Erythroblast (primary cell): ENCODE results near the gene DCBLD1.

Experiments
- DNase-seq, 2 experiments: peaks; one replicate each; lab custom pipeline; 2025; lab: John Stamatoyannopoulos, UW
- GATA1 ChIP-seq: IDR thresholded peaks from 2 replicates; pipeline ENCODE4 v1.6.1; 2011; ENCODE audit warnings: low read depth, mild to moderate bottlenecking, control low read depth, low read length, moderate library complexity
- POLR2A ChIP-seq: IDR thresholded peaks from 2 replicates; pipeline ENCODE4 v1.6.1; 2011; ENCODE audit warnings: mild to moderate bottlenecking, low read length

Gene DCBLD1

GRCh38 chr6:117557951-117558350 lies 75.5 kb downstream of the DCBLD1 start:
- DNase-seq: no peak
- TF ChIP-seq GATA1: no peak
- no peak for TF ChIP-seq POLR2A

- DNase-seq: no peak
- TF ChIP-seq GATA1: no peak
- no peak for TF ChIP-seq POLR2A
Observed at GRCh38 chr6:117558818-117559217, 76.3 kb downstream of the DCBLD1 start.

GRCh38 chr6:117559299-117559698 lies 76.8 kb downstream of the DCBLD1 start:
- DNase-seq: no peak
- TF ChIP-seq POLR2A (no peak), GATA1 (no peak)

- no peak for TF ChIP-seq GATA1
- no peak for TF ChIP-seq POLR2A
- peak in 1 of 2 experiments; percentile 7 for DNase-seq
Observed at GRCh38 chr6:117561128-117561527, 78.7 kb downstream of the DCBLD1 start.

- no peak for TF ChIP-seq GATA1
- peak; percentile 19 to 60 for DNase-seq
Observed at GRCh38 chr6:117564681-117565080, 82.2 kb downstream of the DCBLD1 start.

- TF ChIP-seq GATA1: no peak
- no peak for DNase-seq
Observed at GRCh38 chr6:117568247-117568646, 85.8 kb downstream of the DCBLD1 start.

GRCh38 chr6:117568831-117569410 lies 86.4 kb downstream of the DCBLD1 start:
- no peak for DNase-seq
- no peak for TF ChIP-seq GATA1
- TF ChIP-seq POLR2A: no peak

- TF ChIP-seq GATA1: no peak
- no peak for DNase-seq
Observed at GRCh38 chr6:117573006-117573680, 90.7 kb downstream of the DCBLD1 start.

GRCh38 chr6:117574198-117574597 lies 91.7 kb downstream of the DCBLD1 start:
- TF ChIP-seq GATA1 (no peak), POLR2A (no peak)
- DNase-seq: no peak

- TF ChIP-seq GATA1 (no peak), POLR2A (no peak)
- no peak for DNase-seq
Observed at GRCh38 chr6:117585647-117586046, 103.2 kb downstream of the DCBLD1 start.

- no peak for DNase-seq
- TF ChIP-seq POLR2A: no peak
- TF ChIP-seq GATA1: no peak
Observed at GRCh38 chr6:117590447-117590846, 108.0 kb downstream of the DCBLD1 start.

GRCh38 chr6:117591405-117591804 lies 108.9 kb downstream of the DCBLD1 start:
- peak in 1 of 2 experiments; percentile 2 for DNase-seq
- TF ChIP-seq POLR2A (no peak), GATA1 (no peak)

GRCh38 chr6:117592983-117593759 lies 110.7 kb downstream of the DCBLD1 start:
- TF ChIP-seq POLR2A (no peak), GATA1 (no peak)
- DNase-seq: no peak

- no peak for TF ChIP-seq POLR2A
- TF ChIP-seq GATA1: no peak
- peak in 1 of 2 experiments; percentile 18 for DNase-seq
Observed at GRCh38 chr6:117595099-117595923, 112.8 kb downstream of the DCBLD1 start.
